ENCODE results near the gene CANX.

CANX gene

DNA sequence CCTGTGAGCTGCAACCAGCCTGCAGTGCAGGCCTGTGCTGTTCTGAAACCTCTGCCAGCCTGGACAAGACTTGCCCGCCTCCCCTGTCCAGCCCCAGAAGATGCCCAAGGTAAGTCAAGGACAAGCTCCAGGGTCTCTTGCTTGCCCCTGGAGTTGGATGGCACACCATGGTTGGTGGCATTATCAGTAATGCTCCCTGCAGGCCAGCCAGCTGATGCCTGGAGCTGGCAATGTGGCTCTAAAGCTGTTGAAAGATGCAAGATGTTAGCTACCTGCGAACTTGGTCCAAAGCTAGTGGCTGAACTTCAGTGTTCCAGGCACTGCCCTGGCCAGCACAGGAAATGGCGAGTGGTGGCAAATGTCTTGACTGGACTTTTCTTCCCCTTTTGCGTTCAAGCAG, 81.1 kb downstream of the CANX start:
- DNase-seq = no peak

- DNase-seq = no peak
Measured at GRCh38 chr5:179780362-179780761, 81.6 kb downstream of the CANX start.
